PC-3 (cell line): Measurements from ENCODE around the gene C14orf132. TPM values are rescaled to one million over a fixed set of nuclear protein-coding genes. Genes with fewer than 3 reads are reported as not detected.

Experiments
- ATAC-seq: fragments of 200-7000 bp; cut with Tn5 transposase; 2 replicates; pipeline ENCODE4 v1.9.1; 2020; ENCODE audit warnings: mild to moderate bottlenecking, moderate library complexity
- BruUV-seq: library from RNA; stranded (reverse); fragments of 400-500 nt; replicated peaks from 2 replicates; lab custom pipeline; 2021; lab: Mats Ljungman, UMichigan
- CTCF ChIA-PET: fragments of 300-600 bp; sonication (Branson Sonifier 250); formaldehyde crosslinking; loops from one replicate; lab custom pipeline; 2022; ENCODE audit warnings: antibody characterized with exemption; lab: Charles Lee
- POLR2A ChIA-PET: fragments of 300-600 bp; sonication (Branson Sonifier 250); formaldehyde crosslinking; loops from one replicate; lab custom pipeline; 2022; ENCODE audit warnings: antibody characterized with exemption; ENCODE audit not compliant: unreplicated experiment; lab: Charles Lee
- DNase-seq: peaks from one replicate; pipeline ENCODE4 v3.0.0-alpha.2; 2015
- H2AFZ ChIP-seq: fragments of 300-600 bp; sonication (generic); 2 replicates; pipeline ENCODE4 v1.6.0; 2016; ENCODE audit warnings: antibody characterized with exemption, low read length
- H3F3A ChIP-seq: fragments of 300-600 bp; sonication (generic); one replicate; pipeline ENCODE4 v1.6.0; 2017; ENCODE audit warnings: antibody characterized with exemption, low read length, control low read depth, mild to moderate bottlenecking; ENCODE audit not compliant: unreplicated experiment
- H3K27ac ChIP-seq: fragments of 300-600 bp; sonication (generic); 2 replicates; pipeline ENCODE4 v1.5.1; 2016; ENCODE audit warnings: mild to moderate bottlenecking, low read length
- H3K27me3 ChIP-seq: fragments of 300-600 bp; sonication (generic); 2 replicates; pipeline ENCODE4 v1.6.1; 2016; ENCODE audit warnings: low read length, mixed read lengths
- H3K36me3 ChIP-seq: fragments of 300-600 bp; sonication (generic); 2 replicates; pipeline ENCODE4 v1.6.1; 2016; ENCODE audit warnings: low read depth, mixed run types, low read length, mixed read lengths
- H3K4me1 ChIP-seq: fragments of 300-600 bp; sonication (generic); 2 replicates; pipeline ENCODE4 v1.5.1; 2016; ENCODE audit warnings: low read length; ENCODE audit not compliant: insufficient read depth
- H3K4me2 ChIP-seq: fragments of 300-600 bp; sonication (generic); 2 replicates; pipeline ENCODE4 v1.6.0; 2016; ENCODE audit warnings: low read length
- H3K4me3 ChIP-seq: fragments of 300-600 bp; sonication (generic); 2 replicates; pipeline ENCODE4 v1.5.1; 2016; ENCODE audit warnings: mild to moderate bottlenecking, low read length, mixed read lengths
- H3K79me2 ChIP-seq: fragments of 300-600 bp; sonication (generic); 2 replicates; pipeline ENCODE4 v1.6.1; 2017; ENCODE audit warnings: low read length, mixed read lengths
- H3K9ac ChIP-seq: fragments of 300-600 bp; sonication (generic); 2 replicates; pipeline ENCODE4 v1.6.0; 2016; ENCODE audit warnings: mild to moderate bottlenecking, low read length
- H3K9me2 ChIP-seq: fragments of 300-600 bp; sonication (generic); replicated peaks from 2 replicates; pipeline ENCODE4 v1.6.1; 2016; ENCODE audit warnings: mixed run types, low read length, mixed read lengths
- H3K9me3 ChIP-seq: fragments of 300-600 bp; sonication (generic); 2 replicates; pipeline ENCODE4 v1.6.1; 2016; ENCODE audit warnings: low read length, mixed read lengths
- H4K20me1 ChIP-seq: fragments of 300-600 bp; sonication (generic); 2 replicates; pipeline ENCODE4 v1.6.1; 2016; ENCODE audit warnings: low read length, mixed read lengths
- EZH2 ChIP-seq: fragments of 300-600 bp; sonication (generic); IDR thresholded peaks from one replicate; pipeline ENCODE4 v1.6.1; 2017; ENCODE audit warnings: antibody characterized with exemption, mild to moderate bottlenecking, low read length; ENCODE audit not compliant: unreplicated experiment
- EZH2phosphoT487 ChIP-seq: fragments of 300-600 bp; sonication (generic); IDR thresholded peaks from 2 replicates; pipeline ENCODE4 v1.6.1; 2018; ENCODE audit warnings: mild to moderate bottlenecking, antibody characterized with exemption, low read length, borderline replicate concordance
- intact Hi-C: fragments of 100-400 bp; cut with micrococcal nuclease; formaldehyde crosslinking; loops from 2 replicates; pipeline ENCODE4 v1.9.0; 2023
- total RNA-seq: library from RNA; depleted of rRNA; stranded (reverse); fragments of >200 nt; gene quantifications from 2 replicates; pipeline ENCODE4 v1.2.3, GENCODE V29; 2014
- TF ChIP-seq, protein P1 (sequence below): fragments of 300-600 bp; sonication (generic); conservative IDR thresholded peaks from 2 replicates; pipeline ENCODE4 v1.5.1; 2017; ENCODE audit warnings: antibody characterized with exemption, low read depth, mild to moderate bottlenecking, low read length

The C14orf132 gene
- total RNA-seq, 1 experiment from 2014 or later = not detected

DNA sequence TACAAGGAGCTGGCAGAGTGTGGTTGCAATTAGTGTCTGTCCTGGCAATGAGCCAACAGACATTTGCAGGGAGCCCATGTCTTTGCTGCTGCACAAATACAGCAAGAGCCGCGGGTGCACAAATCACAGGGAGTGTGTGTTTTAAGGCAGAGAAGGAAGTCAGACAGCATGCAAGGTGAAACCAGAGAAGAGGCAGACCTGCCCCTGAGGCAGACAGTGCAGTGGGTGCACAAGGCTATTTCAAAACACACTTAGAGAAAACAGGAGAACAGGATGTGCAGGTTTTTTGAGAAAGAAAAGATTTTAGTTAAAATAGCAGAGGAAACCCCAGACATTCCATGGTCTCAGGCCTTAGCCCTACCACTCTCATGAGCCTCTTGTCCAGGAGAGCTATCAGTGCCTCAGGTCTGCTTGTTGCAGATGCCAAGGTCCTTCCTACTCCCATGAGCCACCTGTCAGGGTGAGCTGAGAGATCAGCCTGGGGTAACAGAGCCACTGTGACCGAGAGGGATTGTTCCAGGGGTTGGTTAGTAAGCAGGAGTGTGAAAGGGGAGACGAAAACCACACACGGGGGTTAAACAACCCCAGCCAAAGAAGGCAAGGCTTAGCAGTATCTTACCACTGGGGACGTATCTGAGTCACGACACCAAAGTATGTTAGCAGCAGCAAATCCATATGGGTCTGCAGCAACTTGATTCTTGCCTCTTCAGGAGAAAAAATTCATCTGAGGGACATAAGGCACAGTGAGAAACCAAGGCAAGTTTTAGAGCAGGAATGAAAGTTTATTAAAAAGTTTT, 78.1 kb downstream of the C14orf132 start:
- no peak for ATAC-seq
- Histone ChIP-seq H3K27me3 (no peaks in the 10 kb centered on the region), H3K4me1 (no peaks in the 10 kb centered on the region), H3K9ac (no peak overlapping the region), H3K4me2 (no peak overlapping the region), H3K4me3 (no peak overlapping the region), H3F3A (no peaks in the 10 kb centered on the region), H3K9me2 (no peaks in the 10 kb centered on the region), H3K27ac (no peak overlapping the region), H3K79me2 (no peaks in the 10 kb centered on the region), H2AFZ (no peak overlapping the region), H3K9me3 (peaks cover 16% of the 10 kb centered on the region; the same call in 1 of the 2 replicates), H4K20me1 (no peaks in the 10 kb centered on the region), H3K36me3 (no peaks in the 10 kb centered on the region)
- POLR2A ChIA-PET = no interaction called here
- CTCF ChIA-PET = no interaction called here
- intact Hi-C loops = no loop called here
- BruUV-seq = no TSS peak
- peak; percentile 14 for DNase-seq
- TF ChIP-seq, protein P1, sequence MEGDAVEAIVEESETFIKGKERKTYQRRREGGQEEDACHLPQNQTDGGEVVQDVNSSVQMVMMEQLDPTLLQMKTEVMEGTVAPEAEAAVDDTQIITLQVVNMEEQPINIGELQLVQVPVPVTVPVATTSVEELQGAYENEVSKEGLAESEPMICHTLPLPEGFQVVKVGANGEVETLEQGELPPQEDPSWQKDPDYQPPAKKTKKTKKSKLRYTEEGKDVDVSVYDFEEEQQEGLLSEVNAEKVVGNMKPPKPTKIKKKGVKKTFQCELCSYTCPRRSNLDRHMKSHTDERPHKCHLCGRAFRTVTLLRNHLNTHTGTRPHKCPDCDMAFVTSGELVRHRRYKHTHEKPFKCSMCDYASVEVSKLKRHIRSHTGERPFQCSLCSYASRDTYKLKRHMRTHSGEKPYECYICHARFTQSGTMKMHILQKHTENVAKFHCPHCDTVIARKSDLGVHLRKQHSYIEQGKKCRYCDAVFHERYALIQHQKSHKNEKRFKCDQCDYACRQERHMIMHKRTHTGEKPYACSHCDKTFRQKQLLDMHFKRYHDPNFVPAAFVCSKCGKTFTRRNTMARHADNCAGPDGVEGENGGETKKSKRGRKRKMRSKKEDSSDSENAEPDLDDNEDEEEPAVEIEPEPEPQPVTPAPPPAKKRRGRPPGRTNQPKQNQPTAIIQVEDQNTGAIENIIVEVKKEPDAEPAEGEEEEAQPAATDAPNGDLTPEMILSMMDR = no peak
- no peak for TF ChIP-seq EZH2phosphoT487
- no peak for TF ChIP-seq EZH2

DNA sequence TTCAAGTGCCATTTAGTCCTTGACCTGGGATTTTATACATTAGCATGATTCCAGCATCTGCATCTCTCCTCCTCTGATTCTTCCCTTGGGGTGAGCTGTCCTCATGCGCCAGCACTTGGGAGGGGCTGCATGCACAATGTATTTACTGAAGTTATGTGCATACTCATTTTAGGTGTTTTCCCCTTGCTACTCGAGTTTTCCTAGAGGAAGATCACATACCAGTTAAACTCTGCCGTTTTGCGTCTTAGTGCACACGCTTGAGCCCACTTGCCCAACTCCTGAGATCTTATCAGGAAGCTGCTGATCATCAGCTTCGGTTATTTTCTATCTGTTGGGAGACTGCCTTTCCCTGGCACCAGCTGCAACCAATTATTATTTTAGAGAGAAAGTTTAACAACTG, 78.8 kb downstream of the C14orf132 start:
- intact Hi-C loops = no loop called here
- CTCF ChIA-PET = no interaction called here
- Histone ChIP-seq H3K9me2 (no peaks in the 10 kb centered on the region), H3K27ac (no peak overlapping the region), H3K79me2 (no peaks in the 10 kb centered on the region), H3K36me3 (no peaks in the 10 kb centered on the region), H2AFZ (no peak overlapping the region), H3K9me3 (peaks cover 16% of the 10 kb centered on the region; the same call in 1 of the 2 replicates), H3K4me3 (no peak overlapping the region), H3K4me1 (no peaks in the 10 kb centered on the region), H3F3A (no peaks in the 10 kb centered on the region), H3K27me3 (no peaks in the 10 kb centered on the region), H4K20me1 (no peaks in the 10 kb centered on the region), H3K9ac (no peak overlapping the region), H3K4me2 (no peak overlapping the region)
- BruUV-seq = no TSS peak
- POLR2A ChIA-PET = no interaction called here
- no peak for ATAC-seq
- no peak for TF ChIP-seq EZH2phosphoT487
- no peak for TF ChIP-seq EZH2
- TF ChIP-seq, protein P1 = no peak
- DNase-seq = no peak

DNA sequence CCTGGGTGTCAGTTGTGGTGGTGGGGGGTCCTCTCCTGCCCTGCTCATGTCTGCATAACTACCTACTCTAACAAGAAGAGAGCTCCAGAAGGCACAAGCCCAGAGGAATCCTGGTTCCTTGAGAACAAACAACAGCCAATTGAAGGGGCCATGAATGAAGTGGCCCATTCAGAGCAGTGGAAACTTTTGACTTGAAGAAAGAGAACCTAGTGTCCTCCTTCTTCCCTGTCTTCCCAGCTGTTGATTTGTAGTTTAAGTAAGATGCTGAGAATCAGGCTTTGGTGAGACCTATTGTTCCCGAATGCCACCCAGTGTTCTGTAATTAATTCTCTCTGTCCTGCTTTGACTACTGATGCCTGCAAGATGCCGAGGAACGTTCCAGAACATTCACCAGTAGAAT, 79.2 kb downstream of the C14orf132 start:
- no peaks in the 10 kb centered on the region for H3K79me2 ChIP-seq
- ChIA-PET POLR2A (no interaction called here), CTCF (no interaction called here)
- ATAC-seq = no peak
- H4K20me1 ChIP-seq = no peaks in the 10 kb centered on the region
- no peak overlapping the region for H3K9ac ChIP-seq
- H3K4me3 ChIP-seq = no peak overlapping the region
- DNase-seq = no peak
- peaks cover 14% of the 10 kb centered on the region; the same call in 1 of the 2 replicates for H3K9me3 ChIP-seq
- TF ChIP-seq EZH2 (no peak), EZH2phosphoT487 (no peak)
- TF ChIP-seq, protein P1 = no peak
- no peaks in the 10 kb centered on the region for H3F3A ChIP-seq
- no peaks in the 10 kb centered on the region for H3K27me3 ChIP-seq
- no peaks in the 10 kb centered on the region for H3K9me2 ChIP-seq
- H3K4me2 ChIP-seq = no peak overlapping the region
- no peaks in the 10 kb centered on the region for H3K36me3 ChIP-seq
- no peak overlapping the region for H3K27ac ChIP-seq
- intact Hi-C loops = no loop called here
- no peak overlapping the region for H2AFZ ChIP-seq
- H3K4me1 ChIP-seq = no peaks in the 10 kb centered on the region
- BruUV-seq = no TSS peak
